ENCODE data around the gene TMUB1. TPM values are rescaled to one million over a fixed set of nuclear protein-coding genes. Genes with fewer than 3 reads are reported as not detected.

TMUB1 gene
- total and polyA plus RNA-seq, 2 donors from 2014 or later: 36.9 to 79.9 TPM

DNA sequence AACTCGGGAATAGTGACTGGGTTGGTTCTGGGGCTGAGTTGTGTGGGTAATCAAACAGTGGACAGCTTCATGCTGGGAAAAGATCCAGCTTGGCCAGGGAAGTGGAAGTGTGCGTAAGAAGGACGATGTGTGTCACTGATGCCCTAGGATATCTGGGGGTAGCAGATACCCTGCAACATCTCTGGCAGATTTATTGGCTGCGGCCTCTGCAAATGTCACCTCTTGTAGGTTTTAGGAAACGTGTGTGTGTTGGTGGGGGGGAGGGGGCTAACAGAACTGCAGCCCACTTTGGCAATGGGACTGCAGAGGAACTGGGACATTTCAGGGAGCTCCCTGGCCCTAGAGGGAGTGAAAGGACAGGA, 2.0 kb upstream of the TMUB1 start:
- Histone ChIP-seq H3K36me3 (ENCODE audit: control insufficient read depth in 2 of 3, insufficient read depth in 3 of 3, low read length in 3 of 3) (no peaks in the 10 kb centered on the region), H3K9me3 (ENCODE audit: control insufficient read depth in 2 of 3, insufficient read depth in 1 of 3, low read length in 3 of 3) (no peaks in the 10 kb centered on the region), H3K4me3 (ENCODE audit: low read length in 3 of 3) (peak overlapping the region in 1 of 3 donors; percentile 64), H3K4me1 (ENCODE audit: control insufficient read depth in 2 of 3, insufficient read depth in 2 of 3, low read depth in 1 of 3, low read length in 3 of 3) (peaks cover 0 to 45% (median 16%) of the 10 kb centered on the region in 3 donors), H3K27me3 (ENCODE audit: control insufficient read depth, insufficient read depth, low read length) (no peaks in the 10 kb centered on the region), H3K9ac (ENCODE audit: low read length in 3 of 3) (peak overlapping the region in 2 of 3 donors; percentile 8 to 61), H3K27ac (ENCODE audit: low read depth in 2 of 2, low read length in 2 of 2) (peak overlapping the region in 1 of 2 donors; percentile 86)
- no peak for FAIRE-seq
- no peak for DNase-seq
- intact Hi-C loops (cut with DNase I): no loop called here
- TF ChIP-seq, protein P1, sequence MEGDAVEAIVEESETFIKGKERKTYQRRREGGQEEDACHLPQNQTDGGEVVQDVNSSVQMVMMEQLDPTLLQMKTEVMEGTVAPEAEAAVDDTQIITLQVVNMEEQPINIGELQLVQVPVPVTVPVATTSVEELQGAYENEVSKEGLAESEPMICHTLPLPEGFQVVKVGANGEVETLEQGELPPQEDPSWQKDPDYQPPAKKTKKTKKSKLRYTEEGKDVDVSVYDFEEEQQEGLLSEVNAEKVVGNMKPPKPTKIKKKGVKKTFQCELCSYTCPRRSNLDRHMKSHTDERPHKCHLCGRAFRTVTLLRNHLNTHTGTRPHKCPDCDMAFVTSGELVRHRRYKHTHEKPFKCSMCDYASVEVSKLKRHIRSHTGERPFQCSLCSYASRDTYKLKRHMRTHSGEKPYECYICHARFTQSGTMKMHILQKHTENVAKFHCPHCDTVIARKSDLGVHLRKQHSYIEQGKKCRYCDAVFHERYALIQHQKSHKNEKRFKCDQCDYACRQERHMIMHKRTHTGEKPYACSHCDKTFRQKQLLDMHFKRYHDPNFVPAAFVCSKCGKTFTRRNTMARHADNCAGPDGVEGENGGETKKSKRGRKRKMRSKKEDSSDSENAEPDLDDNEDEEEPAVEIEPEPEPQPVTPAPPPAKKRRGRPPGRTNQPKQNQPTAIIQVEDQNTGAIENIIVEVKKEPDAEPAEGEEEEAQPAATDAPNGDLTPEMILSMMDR (IDR thresholded peaks at IDR 0.05; ENCODE audit: borderline replicate concordance, extremely low read depth, insufficient read depth): no peak

DNA sequence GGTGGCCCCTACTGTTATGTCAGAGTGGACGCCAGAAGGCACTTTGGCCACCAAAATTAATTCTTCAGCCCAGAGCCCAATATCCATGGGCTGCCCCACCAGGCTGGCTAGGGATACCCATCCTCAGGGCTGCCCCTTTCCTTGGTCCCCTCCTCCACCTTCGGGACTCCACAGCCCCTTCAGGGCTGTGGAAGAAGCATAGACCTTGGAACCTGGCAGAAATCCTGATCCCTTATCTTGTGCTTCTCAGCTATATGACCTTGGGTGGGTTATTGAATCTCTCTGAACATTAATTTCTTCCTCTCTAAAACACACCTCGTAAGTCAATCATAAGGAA, 499 bp upstream of the TMUB1 start:
- no peaks in the 10 kb centered on the region for H3K9me3 ChIP-seq (ENCODE audit: control insufficient read depth in 2 of 3, insufficient read depth in 1 of 3, low read length in 3 of 3)
- H3K36me3 ChIP-seq (ENCODE audit: control insufficient read depth in 2 of 3, insufficient read depth in 3 of 3, low read length in 3 of 3): no peaks in the 10 kb centered on the region
- TF ChIP-seq, protein P1 (IDR thresholded peaks at IDR 0.05; ENCODE audit: borderline replicate concordance, extremely low read depth, insufficient read depth): no peak
- peaks cover 0 to 50% (median 16%) of the 10 kb centered on the region in 3 donors for H3K4me1 ChIP-seq (ENCODE audit: control insufficient read depth in 2 of 3, insufficient read depth in 2 of 3, low read depth in 1 of 3, low read length in 3 of 3)
- DNase-seq: no peak
- peak overlapping the region in 2 of 3 donors; percentile 51 to 91 for H3K4me3 ChIP-seq (ENCODE audit: low read length in 3 of 3)
- intact Hi-C loops (cut with DNase I): no loop called here
- FAIRE-seq: no peak
- no peaks in the 10 kb centered on the region for H3K27me3 ChIP-seq (ENCODE audit: control insufficient read depth, insufficient read depth, low read length)
- no peak overlapping the region for H3K9ac ChIP-seq (ENCODE audit: low read length in 3 of 3)
- peak overlapping the region in 1 of 2 donors; percentile 83 for H3K27ac ChIP-seq (ENCODE audit: low read depth in 2 of 2, low read length in 2 of 2)

DNA sequence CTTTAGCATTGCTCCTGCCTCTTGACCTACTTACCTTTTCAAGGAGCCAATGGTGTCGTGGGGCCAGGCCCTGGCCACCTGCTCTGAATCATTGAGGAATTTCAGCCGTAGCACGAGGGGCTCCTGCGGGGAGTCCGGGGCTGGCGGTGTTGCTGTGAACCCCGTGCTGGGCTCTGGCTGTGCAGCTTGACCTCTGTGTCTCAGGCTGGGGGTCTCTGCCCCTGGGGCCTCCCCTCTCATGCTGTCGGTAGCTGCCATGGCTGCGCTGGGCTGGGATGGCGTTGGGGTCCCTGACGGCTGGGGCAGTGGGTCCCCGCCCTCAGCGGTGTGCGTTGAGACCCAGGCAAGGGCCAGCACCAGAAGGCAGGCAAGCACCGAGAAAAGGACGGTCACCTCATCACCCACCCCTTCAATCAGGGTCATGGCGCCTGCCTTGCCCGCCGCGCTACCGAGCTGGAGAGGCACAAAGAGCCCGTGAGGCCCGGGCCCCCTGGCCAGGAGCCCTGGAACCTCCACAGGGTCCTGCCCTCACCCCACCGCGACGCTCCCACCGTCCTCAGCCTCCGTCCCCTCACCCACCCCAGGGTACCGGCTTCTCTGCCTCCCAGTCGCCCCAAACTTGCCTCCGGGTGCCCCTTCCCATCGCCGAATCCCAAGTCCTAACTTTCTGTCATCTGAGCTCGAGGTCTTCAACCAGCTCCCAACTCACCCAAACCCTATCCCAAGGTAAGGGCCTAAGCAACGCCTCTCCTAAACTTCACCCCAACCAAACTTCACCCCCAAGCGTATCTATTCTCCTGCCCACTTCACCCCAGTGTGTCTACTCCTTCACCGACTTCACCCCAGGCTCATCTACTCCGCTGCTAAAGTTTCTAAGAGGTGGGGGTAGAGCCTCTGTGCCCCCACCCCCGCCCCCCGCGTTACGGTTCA, 887 bp downstream of the TMUB1 start:
- Histone ChIP-seq H3K27me3 (ENCODE audit: control insufficient read depth, insufficient read depth, low read length) (no peaks in the 10 kb centered on the region), H3K9ac (ENCODE audit: low read length in 3 of 3) (peak overlapping the region; percentile 42 to 77 (median 58)), H3K36me3 (ENCODE audit: control insufficient read depth in 2 of 3, insufficient read depth in 3 of 3, low read length in 3 of 3) (peaks cover 0 to 2% (median 0%) of the 10 kb centered on the region in 3 donors), H3K27ac (ENCODE audit: low read depth in 2 of 2, low read length in 2 of 2) (peak overlapping the region; percentile 83 to 88), H3K9me3 (ENCODE audit: control insufficient read depth in 2 of 3, insufficient read depth in 1 of 3, low read length in 3 of 3) (no peaks in the 10 kb centered on the region), H3K4me3 (ENCODE audit: low read length in 3 of 3) (peak overlapping the region; percentile 57 to 91 (median 69)), H3K4me1 (ENCODE audit: control insufficient read depth in 2 of 3, insufficient read depth in 2 of 3, low read depth in 1 of 3, low read length in 3 of 3) (peaks cover 0 to 44% (median 6%) of the 10 kb centered on the region in 3 donors)
- peak in 2 of 5 donors; percentile 76 to 79 for DNase-seq
- TF ChIP-seq, protein P1 (IDR thresholded peaks at IDR 0.05; ENCODE audit: borderline replicate concordance, extremely low read depth, insufficient read depth): no peak
- intact Hi-C loops (cut with DNase I): no loop called here
- FAIRE-seq: no peak
